ENCODE results near the gene KRT1.

KRT1 gene

GRCh38 chr12:52703424-52703823 is 23.2 kb upstream of the KRT1 start, which contains the start of gene KRT77 (continued):
- TF ChIP-seq ZNF324 (tag by site-specific recombination; IDR thresholded peaks at IDR 0.05) (no peak), SETDB1 (IDR thresholded peaks at IDR 0.05; ENCODE audit: insufficient read length, low read length) (no peak), ZNF580 (tag by site-specific recombination; IDR thresholded peaks at IDR 0.05) (no peak), ZNF292 (tag by site-specific recombination; IDR thresholded peaks at IDR 0.05; ENCODE audit: borderline replicate concordance, low read depth) (no peak), ZNF350 (tag by site-specific recombination; IDR thresholded peaks at IDR 0.05) (no peak)

GRCh38 chr12:52702338-52702737 is 22.1 kb upstream of the KRT1 start:
- no peaks in the 10 kb centered on the region for H3K9me3 ChIP-seq (ENCODE audit: control insufficient read depth, insufficient read depth, low read depth, low read length)
- ChIA-PET CTCF (no interaction called here), POLR2A (no interaction called here)
- no peaks in the 10 kb centered on the region for H3K36me3 ChIP-seq (ENCODE audit: control insufficient read depth in 2 of 2, insufficient read depth in 1 of 2, low read length in 2 of 2)
- no peaks in the 10 kb centered on the region for H3K4me1 ChIP-seq (ENCODE audit: control insufficient read depth, insufficient read depth, low read length)
- no peak overlapping the region for H3K4me3 ChIP-seq (ENCODE audit: low read depth, low read length)
- H3K27ac ChIP-seq (ENCODE audit: extremely low read depth, low read depth, low read length) = no peak overlapping the region
- TF ChIP-seq OVOL3 (tag by site-specific recombination; IDR thresholded peaks at IDR 0.05) (no peak), ZSCAN4 (tag by site-specific recombination; IDR thresholded peaks at IDR 0.05) (peak; percentile 56; the same call in 1 of the 2 replicates), INSM2 (tag by site-specific recombination; IDR thresholded peaks at IDR 0.05) (no peak)

DNA sequence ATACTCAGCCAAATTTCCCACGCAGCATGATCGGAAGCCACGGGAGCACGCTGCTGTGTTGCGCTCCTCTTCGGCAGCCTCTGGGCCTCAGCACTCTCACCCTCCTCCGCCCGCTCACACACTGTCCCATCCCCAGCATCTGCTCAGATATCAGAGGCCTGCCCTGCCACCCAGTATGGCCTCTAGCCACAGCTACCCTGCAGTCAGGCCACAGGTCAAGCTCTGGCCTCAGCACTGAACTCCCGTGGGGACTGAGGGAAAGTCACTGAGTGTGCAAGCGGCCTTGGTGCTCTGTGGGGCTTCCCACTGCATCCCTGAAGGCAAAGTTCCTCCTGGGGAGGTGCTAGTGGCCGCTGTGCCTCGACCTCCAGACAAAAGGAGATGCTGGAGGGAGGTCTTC is 21.1 kb upstream of the KRT1 start:
- Histone ChIP-seq H3K4me1 (ENCODE audit: control insufficient read depth, insufficient read depth, low read length) (no peaks in the 10 kb centered on the region), H3K9me3 (ENCODE audit: control insufficient read depth, insufficient read depth, low read depth, low read length) (no peaks in the 10 kb centered on the region), H3K4me3 (ENCODE audit: low read depth, low read length) (no peak overlapping the region), H3K36me3 (ENCODE audit: control insufficient read depth in 2 of 2, insufficient read depth in 1 of 2, low read length in 2 of 2) (no peaks in the 10 kb centered on the region), H3K27ac (ENCODE audit: extremely low read depth, low read depth, low read length) (no peak overlapping the region)
- TF ChIP-seq ZNF837 (tag by site-specific recombination; IDR thresholded peaks at IDR 0.05) = no peak
- TF ChIP-seq IKZF3 (tag by site-specific recombination; IDR thresholded peaks at IDR 0.05) = no peak
- TF ChIP-seq ZBTB49 (tag by site-specific recombination; IDR thresholded peaks at IDR 0.05; ENCODE audit: low read depth) = no peak
- no peak for TF ChIP-seq ZNF777 (tag by site-specific recombination; IDR thresholded peaks at IDR 0.05; ENCODE audit: borderline replicate concordance)
- TF ChIP-seq ZFP69B (tag by site-specific recombination; IDR thresholded peaks at IDR 0.05) = no peak
- TF ChIP-seq ZNF23 (tag by site-specific recombination; IDR thresholded peaks at IDR 0.05; ENCODE audit: borderline replicate concordance) = no peak
- no peak for TF ChIP-seq TRIM28 (IDR thresholded peaks at IDR 0.05; ENCODE audit: borderline replicate concordance, low read length)
- no peak for TF ChIP-seq GLI2 (tag by site-specific recombination; IDR thresholded peaks at IDR 0.05; ENCODE audit: borderline replicate concordance, low read depth)
- no peak for TF ChIP-seq ZNF2 (tag by site-specific recombination; IDR thresholded peaks at IDR 0.05)
- TF ChIP-seq ZSCAN16 (tag by site-specific recombination; IDR thresholded peaks at IDR 0.05) = no peak
- no peak for TF ChIP-seq ZNF621 (tag by site-specific recombination; IDR thresholded peaks at IDR 0.05)
- no peak for TF ChIP-seq ZNF830 (tag by site-specific recombination; IDR thresholded peaks at IDR 0.05; ENCODE audit: low read depth)
- TF ChIP-seq, protein P1, sequence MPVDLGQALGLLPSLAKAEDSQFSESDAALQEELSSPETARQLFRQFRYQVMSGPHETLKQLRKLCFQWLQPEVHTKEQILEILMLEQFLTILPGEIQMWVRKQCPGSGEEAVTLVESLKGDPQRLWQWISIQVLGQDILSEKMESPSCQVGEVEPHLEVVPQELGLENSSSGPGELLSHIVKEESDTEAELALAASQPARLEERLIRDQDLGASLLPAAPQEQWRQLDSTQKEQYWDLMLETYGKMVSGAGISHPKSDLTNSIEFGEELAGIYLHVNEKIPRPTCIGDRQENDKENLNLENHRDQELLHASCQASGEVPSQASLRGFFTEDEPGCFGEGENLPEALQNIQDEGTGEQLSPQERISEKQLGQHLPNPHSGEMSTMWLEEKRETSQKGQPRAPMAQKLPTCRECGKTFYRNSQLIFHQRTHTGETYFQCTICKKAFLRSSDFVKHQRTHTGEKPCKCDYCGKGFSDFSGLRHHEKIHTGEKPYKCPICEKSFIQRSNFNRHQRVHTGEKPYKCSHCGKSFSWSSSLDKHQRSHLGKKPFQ (tag by site-specific recombination; IDR thresholded peaks at IDR 0.05) = no peak
- TF ChIP-seq ZNF660 (tag by site-specific recombination; IDR thresholded peaks at IDR 0.05) = no peak
- no peak for TF ChIP-seq ZBTB10 (tag by site-specific recombination; IDR thresholded peaks at IDR 0.05)
- TF ChIP-seq ZNF544 (tag by site-specific recombination; IDR thresholded peaks at IDR 0.05) = no peak
- ChIA-PET POLR2A (no interaction called here), CTCF (no interaction called here)
